Thyroid gland (tissue), 4 donors: ENCODE data around the gene PLCB4. TPM values are rescaled to one million over a fixed set of nuclear protein-coding genes. Genes with fewer than 3 reads are reported as not detected.

Experiments used
- DNase-seq, 2 donors: peaks; one replicate each; pipeline ENCODE4 v3.0.0-alpha.2; 2019
- H3K27ac ChIP-seq, 3 donors: fragments of 200-600 bp; sonication (generic); 1 replicate in 2 of 3; 2 replicates in 1 of 3; pipeline ENCODE4 v1.5.1; 2016 to 2019; ENCODE audit warnings: mild to moderate bottlenecking in 1 of 3, moderate library complexity in 1 of 3
- H3K27me3 ChIP-seq: fragments of 200-600 bp; sonication (generic); one replicate; pipeline ENCODE4 v1.5.1; 2019
- H3K36me3 ChIP-seq, 2 donors: fragments of 200-600 bp; sonication (generic); one replicate each; pipeline ENCODE4 v1.5.1; 2016 to 2019
- H3K4me1 ChIP-seq, 2 donors: fragments of 200-600 bp; sonication (generic); one replicate each; pipeline ENCODE4 v1.5.1; 2017 to 2019
- H3K4me3 ChIP-seq, 3 donors: fragments of 200-600 bp; sonication (generic); replicated peaks in 1 of 3; 1 replicate in 2 of 3; 2 replicates in 1 of 3; pipeline ENCODE4 v1.5.1; 2016; ENCODE audit warnings: mild to moderate bottlenecking in 1 of 3
- H3K9me3 ChIP-seq: fragments of 200-600 bp; sonication (generic); one replicate; pipeline ENCODE4 v1.5.1; 2017
- POLR2A ChIP-seq, 2 donors: fragments of 450-650 bp; IDR thresholded peaks; one replicate each; pipeline ENCODE4 v1.6.1; 2017; ENCODE audit warnings: antibody characterized with exemption in 2 of 2, mild to moderate bottlenecking in 2 of 2, moderate library complexity in 1 of 2
- WGBS, 2 donors: methylation state at CpG; one replicate each; pipeline ENCODE4 v1.1.5; 2017; 5-methylcytosine and 5-hydroxymethylcytosine counted together
- intact Hi-C: fragments of 100-400 bp; cut with DNase I; formaldehyde crosslinking; loops from one replicate; pipeline ENCODE4 v1.15.1; 2023
- total RNA-seq, 4 donors: library from RNA; depleted of rRNA; stranded (reverse); fragments of >200 nt; gene quantifications; one replicate each; pipeline ENCODE4 v1.2.3, GENCODE V29; 2016
- TF ChIP-seq, protein P1 (sequence below), 6 experiments: fragments of 200-600 bp in 3 of 6; fragments of 450-650 bp in 3 of 6; sonication (generic) in 3 of 6; IDR thresholded peaks; one replicate each; pipeline ENCODE4 v1.5.1; 2016 to 2019; ENCODE audit warnings: antibody characterized with exemption in 6 of 6, mild to moderate bottlenecking in 2 of 6, inconsistent platforms in 1 of 6, moderate library complexity in 1 of 6

The PLCB4 gene
- total RNA-seq, 4 donors from 2014 or later: 50.9 to 77.9 (median 67.9) TPM

DNA sequence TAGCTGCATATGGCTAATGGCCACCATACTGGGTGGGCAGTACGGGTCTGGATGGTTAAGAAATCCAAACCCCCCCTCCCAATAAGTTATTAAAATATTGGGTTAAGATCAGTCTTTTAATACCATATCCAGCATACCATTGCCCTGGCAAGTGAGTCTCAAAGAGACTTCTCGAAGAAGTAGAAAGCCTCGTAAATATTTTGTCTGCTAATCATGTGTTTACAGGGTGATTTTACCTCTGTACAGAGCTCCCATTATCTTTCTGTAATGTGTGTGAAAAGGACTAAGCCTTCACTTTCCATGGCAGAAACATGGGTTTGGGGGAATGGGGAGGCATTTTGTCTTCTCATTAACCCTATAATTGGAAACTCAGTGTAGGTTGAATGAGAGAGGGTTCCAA is 270.8 kb downstream of the PLCB4 start:
- WGBS, 2 donors: 98% methylated on average over 3 of the region's 3 CpGs
- H3K27ac ChIP-seq: no peak overlapping the region
- intact Hi-C loops: no loop called here
- H3K9me3 ChIP-seq: no peaks in the 10 kb centered on the region
- no peaks in the 10 kb centered on the region for H3K36me3 ChIP-seq
- no peaks in the 10 kb centered on the region for H3K27me3 ChIP-seq
- no peak for DNase-seq
- H3K4me3 ChIP-seq: no peak overlapping the region
- TF ChIP-seq POLR2A (IDR thresholded peaks at IDR 0.05): no peak
- TF ChIP-seq, protein P1, sequence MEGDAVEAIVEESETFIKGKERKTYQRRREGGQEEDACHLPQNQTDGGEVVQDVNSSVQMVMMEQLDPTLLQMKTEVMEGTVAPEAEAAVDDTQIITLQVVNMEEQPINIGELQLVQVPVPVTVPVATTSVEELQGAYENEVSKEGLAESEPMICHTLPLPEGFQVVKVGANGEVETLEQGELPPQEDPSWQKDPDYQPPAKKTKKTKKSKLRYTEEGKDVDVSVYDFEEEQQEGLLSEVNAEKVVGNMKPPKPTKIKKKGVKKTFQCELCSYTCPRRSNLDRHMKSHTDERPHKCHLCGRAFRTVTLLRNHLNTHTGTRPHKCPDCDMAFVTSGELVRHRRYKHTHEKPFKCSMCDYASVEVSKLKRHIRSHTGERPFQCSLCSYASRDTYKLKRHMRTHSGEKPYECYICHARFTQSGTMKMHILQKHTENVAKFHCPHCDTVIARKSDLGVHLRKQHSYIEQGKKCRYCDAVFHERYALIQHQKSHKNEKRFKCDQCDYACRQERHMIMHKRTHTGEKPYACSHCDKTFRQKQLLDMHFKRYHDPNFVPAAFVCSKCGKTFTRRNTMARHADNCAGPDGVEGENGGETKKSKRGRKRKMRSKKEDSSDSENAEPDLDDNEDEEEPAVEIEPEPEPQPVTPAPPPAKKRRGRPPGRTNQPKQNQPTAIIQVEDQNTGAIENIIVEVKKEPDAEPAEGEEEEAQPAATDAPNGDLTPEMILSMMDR (IDR thresholded peaks at IDR 0.05): no peak
- peaks cover 0 to 7% of the 10 kb centered on the region in 2 donors for H3K4me1 ChIP-seq

DNA sequence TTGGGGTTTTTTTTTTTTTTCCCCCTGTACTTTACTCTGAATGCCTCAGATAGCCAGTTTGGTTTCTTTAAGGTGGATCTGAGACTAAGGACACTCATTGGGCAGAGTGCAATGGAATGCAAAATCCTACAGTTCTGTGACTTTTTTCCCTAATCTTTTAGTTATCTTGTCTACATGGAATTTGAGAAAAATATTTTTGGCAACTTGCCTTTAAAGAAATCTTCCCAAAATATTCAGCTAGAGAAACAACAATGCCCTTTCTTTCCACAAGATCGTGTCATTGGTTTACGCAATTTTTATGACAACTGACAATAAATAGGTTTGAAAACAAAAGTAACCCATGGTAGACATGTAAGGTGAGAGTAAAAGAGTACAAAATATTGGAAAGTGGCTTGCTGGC is 273.8 kb downstream of the PLCB4 start:
- intact Hi-C loops: no loop called here
- Histone ChIP-seq H3K27me3 (no peaks in the 10 kb centered on the region), H3K4me1 (peaks cover 10 to 19% of the 10 kb centered on the region in 2 donors), H3K9me3 (no peaks in the 10 kb centered on the region), H3K36me3 (no peaks in the 10 kb centered on the region), H3K4me3 (no peak overlapping the region), H3K27ac (no peak overlapping the region)
- no peak for DNase-seq
- WGBS, 2 donors: 93 to 95% methylated on average over 2 of the region's 2 CpGs
- TF ChIP-seq, protein P1 (IDR thresholded peaks at IDR 0.05): no peak
- no peak for TF ChIP-seq POLR2A (IDR thresholded peaks at IDR 0.05)

DNA sequence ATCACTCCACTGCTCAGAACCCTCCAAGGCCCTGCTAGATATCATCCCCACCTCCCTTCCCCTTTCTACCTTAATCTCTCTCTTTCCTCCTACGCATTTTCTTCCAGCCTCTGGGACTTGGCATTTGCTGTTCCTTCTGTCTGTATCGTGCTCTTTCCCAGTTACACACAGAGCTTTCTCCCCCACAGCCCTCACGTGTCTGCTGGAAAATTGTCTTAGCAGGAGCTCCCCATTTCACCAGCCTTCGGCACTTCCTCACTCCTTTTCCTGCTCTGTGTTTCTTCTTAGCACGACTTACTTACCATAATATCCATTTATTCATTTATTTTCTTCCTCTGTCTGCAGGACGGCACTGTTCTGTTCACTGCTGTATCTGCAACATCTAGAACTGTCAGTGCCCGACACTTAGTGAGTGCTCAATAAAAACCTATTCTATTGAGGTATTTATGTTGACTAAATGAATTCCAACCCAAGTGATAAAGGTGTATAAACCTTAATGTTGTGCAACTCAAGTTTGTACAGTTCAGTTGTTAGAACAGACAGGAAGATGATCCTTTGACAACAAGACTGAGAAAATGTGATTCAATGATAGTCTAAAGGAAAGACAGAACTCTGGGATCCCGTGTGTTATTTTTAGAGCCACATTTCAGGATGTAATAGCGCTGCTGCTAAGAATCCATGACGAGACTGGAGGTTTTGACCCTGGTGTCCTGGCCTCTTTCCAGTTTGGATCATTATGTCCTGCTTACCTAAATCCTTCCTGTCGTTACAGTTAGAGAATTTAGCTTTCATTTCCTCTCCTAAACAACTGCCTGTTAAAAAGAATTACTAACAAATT is 275.4 kb downstream of the PLCB4 start:
- TF ChIP-seq, protein P1 (IDR thresholded peaks at IDR 0.05): no peak
- no peak for TF ChIP-seq POLR2A (IDR thresholded peaks at IDR 0.05)
- Histone ChIP-seq H3K9me3 (no peaks in the 10 kb centered on the region), H3K4me3 (no peak overlapping the region), H3K27me3 (no peaks in the 10 kb centered on the region), H3K27ac (peak overlapping the region in 2 of 3 donors; percentile 19 to 59), H3K4me1 (peaks cover 10 to 19% of the 10 kb centered on the region in 2 donors), H3K36me3 (no peaks in the 10 kb centered on the region)
- WGBS, 2 donors: 63 to 66% methylated on average over 11 of the region's 11 CpGs
- intact Hi-C loops: no loop called here
- DNase-seq: peak in 1 of 2 donors; percentile 30

DNA sequence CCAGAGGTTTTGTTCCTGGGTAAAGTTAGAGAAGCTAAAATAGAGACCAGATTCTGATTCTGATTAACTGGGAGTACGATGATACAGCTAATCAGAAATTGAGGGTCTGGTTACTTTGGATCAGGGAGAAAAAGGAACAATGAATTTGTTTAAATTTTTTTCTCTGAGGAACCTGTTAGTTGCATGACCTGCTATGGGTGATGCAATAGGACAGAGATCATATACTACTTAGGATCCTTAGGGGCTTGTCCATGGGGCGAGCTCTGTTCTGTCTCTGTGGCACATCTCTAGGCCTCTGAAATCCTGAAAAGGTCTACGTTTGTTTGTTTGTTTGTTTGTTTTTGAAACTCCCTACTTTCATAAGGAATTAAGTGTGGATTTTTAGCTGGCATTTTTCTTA is 279.4 kb downstream of the PLCB4 start:
- intact Hi-C loops: no loop called here
- Histone ChIP-seq H3K36me3 (no peaks in the 10 kb centered on the region), H3K4me3 (no peak overlapping the region), H3K9me3 (no peaks in the 10 kb centered on the region), H3K27ac (no peak overlapping the region), H3K27me3 (no peaks in the 10 kb centered on the region), H3K4me1 (peaks cover 13 to 24% of the 10 kb centered on the region in 2 donors)
- WGBS, 2 donors: 79 to 94% methylated on average over 3 of the region's 3 CpGs
- DNase-seq: no peak
- no peak for TF ChIP-seq POLR2A (IDR thresholded peaks at IDR 0.05)
- TF ChIP-seq, protein P1 (IDR thresholded peaks at IDR 0.05): no peak

DNA sequence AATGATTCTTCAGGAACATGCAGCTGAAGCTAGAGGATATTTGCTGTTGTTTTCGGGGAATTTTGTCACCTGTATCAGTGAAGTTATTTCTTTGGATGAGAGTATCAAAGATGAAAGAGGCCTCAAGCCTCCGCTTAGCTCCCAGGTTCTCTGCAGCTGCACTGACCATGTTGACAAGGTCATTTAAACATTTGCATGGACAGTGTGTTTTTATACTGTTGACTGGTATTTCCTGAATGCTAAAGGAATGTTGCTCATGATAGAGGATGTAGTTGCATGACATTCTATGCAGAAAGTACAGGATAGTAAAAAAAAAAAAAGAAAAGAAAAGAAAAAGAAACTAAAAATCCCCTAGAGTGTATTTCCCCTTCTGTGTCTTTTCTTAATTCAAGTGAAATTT is 279.9 kb downstream of the PLCB4 start:
- H3K4me1 ChIP-seq: peaks cover 17 to 28% of the 10 kb centered on the region in 2 donors
- H3K27me3 ChIP-seq: no peaks in the 10 kb centered on the region
- WGBS, 2 donors: 95 to 100% methylated on average over 2 of the region's 2 CpGs
- intact Hi-C loops: no loop called here
- H3K27ac ChIP-seq: no peak overlapping the region
- no peak for DNase-seq
- no peaks in the 10 kb centered on the region for H3K9me3 ChIP-seq
- no peaks in the 10 kb centered on the region for H3K36me3 ChIP-seq
- no peak for TF ChIP-seq POLR2A (IDR thresholded peaks at IDR 0.05)
- TF ChIP-seq, protein P1 (IDR thresholded peaks at IDR 0.05): no peak
- H3K4me3 ChIP-seq: no peak overlapping the region
